ENCODE results near the gene OR51B6.

DNA sequence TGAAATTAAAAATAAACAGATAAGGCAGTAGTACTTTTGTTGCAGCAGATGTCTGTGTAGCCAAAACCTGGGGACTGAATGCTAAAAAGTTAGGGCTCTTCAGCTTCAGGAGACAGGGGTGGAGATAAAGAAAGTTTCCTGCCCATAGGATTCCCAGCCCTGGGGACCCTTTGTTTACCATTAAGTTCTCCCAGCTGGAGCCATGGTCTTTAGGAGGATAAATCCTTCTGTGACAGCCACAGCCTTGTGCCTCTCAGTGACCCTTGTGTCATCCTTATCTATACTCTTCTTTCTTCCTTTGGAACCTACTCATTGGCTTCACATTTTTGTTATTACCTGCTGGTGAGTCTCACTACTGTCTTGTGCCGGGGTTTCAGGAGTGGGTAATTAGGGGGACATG is 32.3 kb downstream of the OR51B6 start, which contains the start of gene OR51M1:
- TF ChIP-seq EZH2 (IDR thresholded peaks at IDR 0.05; ENCODE audit: borderline replicate concordance, low read length) = no peak
- TF ChIP-seq, protein P1, sequence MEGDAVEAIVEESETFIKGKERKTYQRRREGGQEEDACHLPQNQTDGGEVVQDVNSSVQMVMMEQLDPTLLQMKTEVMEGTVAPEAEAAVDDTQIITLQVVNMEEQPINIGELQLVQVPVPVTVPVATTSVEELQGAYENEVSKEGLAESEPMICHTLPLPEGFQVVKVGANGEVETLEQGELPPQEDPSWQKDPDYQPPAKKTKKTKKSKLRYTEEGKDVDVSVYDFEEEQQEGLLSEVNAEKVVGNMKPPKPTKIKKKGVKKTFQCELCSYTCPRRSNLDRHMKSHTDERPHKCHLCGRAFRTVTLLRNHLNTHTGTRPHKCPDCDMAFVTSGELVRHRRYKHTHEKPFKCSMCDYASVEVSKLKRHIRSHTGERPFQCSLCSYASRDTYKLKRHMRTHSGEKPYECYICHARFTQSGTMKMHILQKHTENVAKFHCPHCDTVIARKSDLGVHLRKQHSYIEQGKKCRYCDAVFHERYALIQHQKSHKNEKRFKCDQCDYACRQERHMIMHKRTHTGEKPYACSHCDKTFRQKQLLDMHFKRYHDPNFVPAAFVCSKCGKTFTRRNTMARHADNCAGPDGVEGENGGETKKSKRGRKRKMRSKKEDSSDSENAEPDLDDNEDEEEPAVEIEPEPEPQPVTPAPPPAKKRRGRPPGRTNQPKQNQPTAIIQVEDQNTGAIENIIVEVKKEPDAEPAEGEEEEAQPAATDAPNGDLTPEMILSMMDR (conservative IDR thresholded peaks at IDR 0.05 in 1 of 2, IDR thresholded peaks at IDR 0.05 in 1 of 2; ENCODE audit: extremely low read depth in 1 of 2, insufficient read depth in 1 of 2, low read depth in 1 of 2, low read length in 2 of 2) = no peak
